ENCODE measurements around the gene PTCD1.
"Not testable (repeated sequence)": the region's sequence is repeated elsewhere in the genome, so short reads cannot be mapped to it uniquely, and the experiment has no call there.

The PTCD1 gene

DNA sequence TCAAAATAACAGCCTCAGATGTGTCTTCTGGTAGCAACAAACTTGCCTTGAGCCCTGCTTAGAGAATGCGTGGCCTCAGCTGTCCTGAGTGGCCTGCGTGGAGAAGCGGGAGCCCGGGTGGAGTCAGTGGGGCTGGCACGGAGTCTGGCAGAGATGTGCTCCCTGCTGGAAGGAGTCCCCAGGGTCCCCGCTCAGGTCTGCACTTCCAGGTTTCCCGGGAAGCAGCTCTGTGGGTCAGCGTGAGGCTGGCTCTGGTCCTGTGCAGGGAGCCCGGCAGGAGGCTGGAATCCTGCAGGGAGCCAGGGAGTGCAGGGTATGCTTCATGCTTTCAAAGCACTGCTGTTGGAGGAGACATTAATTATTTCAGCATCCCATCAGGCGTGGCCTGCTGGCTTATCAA is 10.3 kb upstream of the PTCD1 start:
- DNase-seq: no peak

DNA sequence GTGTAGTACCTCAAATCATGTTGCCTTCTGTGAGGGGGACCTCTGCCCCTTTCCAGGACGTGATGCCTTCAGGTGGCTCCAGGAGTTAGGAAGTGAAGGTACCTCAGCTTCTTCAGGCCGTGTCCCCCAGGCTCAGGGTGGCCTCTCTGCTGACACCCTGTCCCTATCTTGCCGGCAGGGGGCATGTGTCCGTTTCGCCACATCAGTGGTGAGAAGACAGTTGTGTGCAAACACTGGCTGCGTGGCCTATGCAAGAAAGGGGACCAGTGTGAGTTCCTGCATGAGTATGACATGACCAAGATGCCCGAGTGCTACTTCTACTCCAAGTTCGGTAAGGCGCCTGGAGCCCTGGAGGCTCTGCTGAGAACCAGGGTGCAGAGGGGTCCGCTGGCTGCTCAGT is 9.3 kb upstream of the PTCD1 start:
- peak; percentile 37 for DNase-seq

DNA sequence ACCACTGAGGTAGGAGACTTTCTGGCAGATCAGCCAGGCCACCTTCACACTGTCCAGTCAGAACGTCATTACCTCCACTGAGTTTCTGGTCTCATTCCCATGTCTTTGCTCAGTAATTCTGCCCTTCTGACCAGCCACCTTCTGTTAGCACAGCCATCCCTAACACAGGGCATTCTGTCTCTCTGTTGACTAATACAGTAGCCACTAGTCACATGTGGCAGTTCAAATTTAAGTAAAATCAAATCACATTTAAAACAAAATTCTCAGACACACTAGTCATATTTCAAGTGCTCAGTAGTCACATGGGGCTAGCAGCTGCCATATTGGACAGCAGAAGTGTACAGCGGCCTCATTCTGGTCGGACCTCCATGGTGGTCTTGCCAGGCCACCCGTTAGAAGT is 7.5 kb upstream of the PTCD1 start:
- DNase-seq: no peak

DNA sequence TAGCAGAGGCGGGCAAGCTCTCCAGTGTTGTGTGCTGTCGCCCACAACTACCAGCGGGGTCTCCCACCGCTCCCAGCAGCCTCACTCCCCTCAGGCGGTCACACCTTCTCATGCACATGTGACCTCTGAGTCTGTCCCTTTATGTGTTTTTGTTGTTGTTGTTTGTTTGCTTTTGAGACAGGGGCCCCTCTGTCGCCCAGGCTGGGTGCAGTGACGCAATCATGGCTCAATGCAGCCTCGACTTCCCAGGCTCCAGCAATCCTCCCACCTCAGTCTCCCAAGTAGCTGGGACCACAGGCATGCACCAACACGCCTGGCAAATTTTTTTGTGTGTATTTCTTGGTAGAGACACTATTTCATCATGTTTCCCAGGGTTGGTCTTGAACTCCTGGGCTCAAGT is 1.6 kb upstream of the PTCD1 start:
- DNase-seq: no peak

DNA sequence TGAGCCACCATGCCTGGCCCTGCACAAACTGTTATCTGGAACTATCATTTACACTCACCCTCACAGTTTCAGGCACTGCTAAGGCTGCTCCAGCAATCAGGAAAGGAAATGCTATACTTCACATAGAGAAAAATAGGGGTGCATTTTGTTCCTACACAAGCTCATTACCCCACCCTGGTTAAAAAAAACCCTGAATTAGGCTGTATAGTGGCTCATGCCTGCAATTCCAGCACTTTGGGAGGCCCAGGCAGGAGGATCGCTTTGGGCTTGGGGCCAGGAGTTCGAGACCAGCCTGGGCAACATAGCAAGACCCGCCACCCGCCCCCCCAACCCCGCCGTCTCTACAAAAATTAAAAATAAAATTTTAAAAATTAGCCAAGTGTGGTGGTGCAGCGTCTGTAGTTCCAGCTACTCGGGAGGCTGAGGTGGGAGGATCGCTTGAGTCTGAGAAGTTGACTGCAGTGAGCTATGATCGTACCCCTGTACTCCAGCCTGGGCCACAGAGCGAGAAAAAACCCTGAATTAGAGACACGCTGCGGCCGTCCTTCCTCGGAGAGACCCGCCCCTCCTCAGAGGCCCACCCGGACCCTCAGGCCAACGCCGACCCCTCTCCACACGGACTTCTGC is 539 bp downstream of the PTCD1 start:
- DNase-seq: peak; percentile 61

DNA sequence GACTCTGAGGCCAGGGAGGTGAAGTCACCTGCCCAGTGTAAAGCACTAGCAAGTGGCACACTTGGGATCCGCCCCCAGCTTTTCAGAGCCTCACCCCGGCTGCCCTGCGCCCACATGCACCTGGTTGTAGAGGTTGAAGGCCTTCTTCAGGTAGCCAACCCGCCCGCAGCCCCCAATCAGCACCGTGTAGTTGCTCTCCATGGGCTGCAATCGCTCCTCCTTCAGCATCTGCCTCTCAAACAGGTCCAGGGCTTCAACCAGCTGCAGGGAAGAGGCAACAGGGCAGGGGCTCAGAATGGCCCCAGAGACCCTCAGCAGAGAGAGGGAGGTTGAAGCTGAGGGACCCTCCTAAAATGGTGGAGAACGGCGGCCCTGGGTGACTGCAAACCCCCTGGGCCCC is 5.4 kb downstream of the PTCD1 start:
- DNase-seq: no peak

DNA sequence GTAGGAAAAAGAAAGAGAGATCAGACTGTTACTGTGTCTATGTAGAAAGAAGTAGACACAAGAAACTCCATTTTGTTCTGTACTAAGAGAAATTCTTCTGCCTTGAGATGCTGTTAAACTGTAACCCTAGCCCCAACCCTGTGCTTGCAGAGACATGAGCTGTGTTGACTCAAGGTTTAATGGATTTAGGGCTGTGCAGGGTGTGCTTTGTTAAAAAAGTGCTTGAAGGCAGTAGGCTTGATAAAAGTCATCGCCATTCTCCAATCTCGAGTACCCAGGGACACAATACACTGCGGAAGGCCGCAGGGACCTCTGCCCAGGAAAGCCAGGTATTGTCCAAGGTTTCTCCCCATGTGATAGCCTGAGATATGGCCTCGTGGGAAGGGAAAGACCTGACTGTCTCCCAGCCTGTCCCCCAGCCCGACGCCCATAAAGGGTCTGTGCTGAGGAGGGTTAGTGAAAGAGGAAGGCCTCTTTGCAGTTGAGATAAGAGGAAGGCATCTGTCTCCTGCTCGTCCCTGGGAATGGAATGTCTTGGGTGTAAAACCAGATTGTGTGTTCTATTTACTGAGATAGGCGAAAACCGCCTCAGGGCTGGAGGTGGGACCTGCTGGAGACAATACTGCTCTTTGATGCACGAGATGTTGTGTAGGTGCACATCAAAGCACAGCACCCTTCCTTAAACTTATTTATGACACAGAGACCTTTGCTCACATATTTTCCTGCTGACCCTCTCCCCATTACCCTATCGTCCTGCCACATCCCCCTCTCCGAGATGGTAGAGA is 6.7 kb downstream of the PTCD1 start:
- DNase-seq: not testable (repeated sequence)

DNA sequence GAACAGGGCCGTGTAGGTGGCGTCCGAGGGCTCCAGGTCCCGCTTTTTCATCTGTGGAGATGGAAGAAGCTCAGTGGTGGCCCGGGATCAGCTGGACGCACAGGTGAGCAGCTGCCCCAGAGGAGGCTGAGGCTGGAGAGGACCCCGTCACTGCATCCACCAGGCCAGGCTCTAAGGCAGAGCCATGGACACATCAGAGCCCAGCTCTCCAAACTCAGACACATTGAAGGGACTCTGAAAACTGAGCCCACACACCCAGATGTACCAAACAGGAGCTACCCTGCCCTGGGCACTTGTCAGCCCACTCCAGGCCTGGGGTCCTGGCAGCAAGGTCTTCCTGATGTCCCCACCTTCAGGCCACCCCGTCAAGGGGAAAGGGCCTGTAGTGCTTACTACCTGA is 8.8 kb downstream of the PTCD1 start:
- no peak for DNase-seq

DNA sequence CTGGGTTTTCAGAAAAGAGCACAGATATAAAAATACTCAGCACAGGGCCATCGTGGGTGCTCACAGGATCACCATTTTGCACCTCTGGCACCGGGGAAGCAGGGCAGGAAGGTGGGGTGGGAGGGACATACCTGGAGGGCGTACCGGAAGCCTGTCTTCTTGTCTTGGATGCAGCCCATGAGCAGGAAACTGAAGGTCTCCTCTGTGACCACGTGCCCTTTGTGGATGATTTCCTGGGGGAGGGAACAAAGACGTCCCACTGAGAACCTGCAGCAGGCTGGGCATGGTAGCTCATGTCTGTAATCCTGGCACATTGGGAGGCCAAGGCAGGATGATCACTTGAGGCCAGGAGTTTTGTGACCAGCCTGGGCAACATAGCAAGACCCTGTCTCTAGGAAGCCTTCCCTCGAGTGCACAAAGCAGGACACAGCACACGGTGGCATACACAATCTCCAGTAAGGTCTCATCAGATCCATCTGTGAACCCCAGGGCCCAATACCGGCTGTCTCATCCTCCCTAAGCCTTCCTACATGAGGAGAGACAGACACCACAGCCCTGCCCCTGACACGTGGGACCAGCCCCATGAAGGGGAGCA is 9.5 kb downstream of the PTCD1 start:
- no peak for DNase-seq

DNA sequence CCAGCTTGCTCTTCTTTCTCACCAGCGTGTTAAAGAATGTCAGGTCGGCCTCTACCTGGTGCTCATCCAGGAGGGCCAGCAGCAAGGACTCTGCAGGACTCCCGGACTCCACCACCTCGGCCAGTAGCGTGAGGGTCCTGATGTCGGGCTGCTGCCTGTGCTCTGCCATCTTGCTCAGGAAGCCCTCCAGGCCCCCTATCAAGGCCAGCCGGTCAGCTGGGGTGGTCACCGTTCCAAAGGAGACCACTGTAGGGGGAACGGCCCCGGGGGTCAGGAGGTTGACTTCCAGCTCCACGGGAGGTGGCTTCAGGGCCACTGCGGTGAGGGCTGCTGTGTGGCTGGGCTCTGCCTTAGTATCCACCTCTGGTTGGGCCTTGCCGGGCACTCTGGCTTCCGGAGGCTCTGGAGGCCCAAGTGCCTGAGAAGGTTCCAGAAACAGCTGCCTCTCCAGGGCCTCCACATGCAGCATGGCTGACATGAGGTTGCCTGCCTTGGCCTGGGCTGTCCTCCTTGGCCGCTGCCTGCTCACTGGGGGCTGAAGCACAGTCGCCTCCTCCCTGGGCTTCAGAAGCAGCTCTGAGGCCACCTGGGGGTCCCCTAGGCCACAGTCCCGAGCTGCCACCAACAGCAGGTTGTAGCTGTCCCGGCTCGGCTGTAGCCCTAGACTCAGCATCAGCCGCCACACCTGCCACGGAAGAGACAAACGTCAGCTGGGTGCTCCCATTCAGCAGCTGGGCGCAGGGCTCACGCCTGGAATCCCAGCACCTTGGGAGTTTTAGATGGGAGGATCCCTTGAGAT is 13.5 kb downstream of the PTCD1 start:
- DNase-seq: no peak

DNA sequence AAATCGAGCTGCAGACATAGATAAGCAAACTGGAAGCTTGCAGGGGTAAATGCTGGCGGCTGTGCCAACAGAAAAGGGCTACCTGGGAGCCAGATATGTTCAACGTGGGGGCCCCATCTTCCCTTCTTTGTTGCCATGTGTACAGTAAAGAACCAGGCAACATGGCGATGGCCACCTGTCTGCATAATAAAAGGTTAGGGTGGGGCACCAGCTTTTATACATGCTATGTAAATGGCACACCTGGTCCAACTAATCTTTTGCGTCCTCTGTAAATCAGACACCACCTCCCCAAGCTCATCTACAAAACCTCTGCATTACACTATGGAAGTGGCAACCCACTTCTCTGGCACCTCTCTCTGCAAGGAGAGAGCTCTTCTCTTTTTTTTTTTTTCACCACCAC is 16.0 kb downstream of the PTCD1 start:
- DNase-seq: no peak

DNA sequence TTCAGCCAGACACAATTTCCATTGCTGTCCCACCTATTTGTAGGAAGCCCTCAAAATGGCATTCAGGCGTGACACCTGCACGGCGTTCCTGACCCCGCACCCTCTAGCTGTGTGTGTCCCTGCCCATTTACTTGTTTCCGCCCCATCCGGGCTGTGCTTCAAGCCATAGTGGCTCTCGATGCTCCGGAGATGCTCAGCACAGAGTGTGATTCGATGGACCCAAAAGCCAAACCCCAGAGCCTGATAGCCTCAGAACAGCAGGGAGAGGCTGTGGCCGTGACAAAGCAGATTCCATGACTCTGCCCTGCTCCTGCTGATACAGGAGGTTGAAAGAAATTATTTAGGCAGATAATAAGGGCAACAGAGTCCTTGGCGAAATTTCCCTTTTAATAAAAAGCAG is 16.4 kb downstream of the PTCD1 start:
- DNase-seq: no peak

DNA sequence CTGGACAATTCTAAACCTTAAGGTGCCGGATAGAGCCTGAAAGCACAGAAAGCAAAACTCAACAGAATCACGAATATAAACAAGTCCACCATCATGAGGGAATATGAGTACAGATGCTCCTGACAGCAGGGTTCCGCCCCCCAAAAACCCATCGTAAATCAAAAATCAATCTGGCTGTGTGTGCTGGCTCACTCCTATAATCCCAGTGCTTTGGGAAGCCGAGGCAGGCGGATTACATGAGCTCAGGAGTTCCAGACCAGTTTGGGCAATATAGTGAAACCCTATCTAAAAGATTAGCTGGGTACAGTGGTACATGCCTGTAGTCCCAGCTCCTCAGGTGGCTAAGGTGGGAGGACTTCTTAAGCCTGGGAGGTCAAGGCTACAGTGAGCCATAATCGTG is 17.6 kb downstream of the PTCD1 start:
- DNase-seq: no peak

DNA sequence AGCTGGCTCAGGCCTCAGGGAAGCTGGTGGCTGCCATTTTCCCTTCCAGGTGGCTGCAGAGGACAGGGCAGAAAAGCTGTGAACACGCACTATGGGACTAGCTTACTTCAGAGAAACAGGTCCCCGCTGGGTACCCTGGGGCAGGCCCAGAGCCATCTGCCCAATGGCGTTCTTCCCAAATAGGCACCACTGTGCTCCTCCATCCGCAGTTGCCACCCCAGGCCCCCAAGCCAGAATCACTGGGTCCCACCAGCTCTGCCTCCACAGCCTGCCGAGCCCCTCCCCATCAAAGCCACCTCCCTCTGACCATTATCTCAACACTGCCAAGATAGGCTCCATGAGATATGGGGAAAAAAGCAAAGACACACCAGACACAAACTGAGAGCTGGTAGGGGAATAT is 18.4 kb downstream of the PTCD1 start:
- DNase-seq: no peak

DNA sequence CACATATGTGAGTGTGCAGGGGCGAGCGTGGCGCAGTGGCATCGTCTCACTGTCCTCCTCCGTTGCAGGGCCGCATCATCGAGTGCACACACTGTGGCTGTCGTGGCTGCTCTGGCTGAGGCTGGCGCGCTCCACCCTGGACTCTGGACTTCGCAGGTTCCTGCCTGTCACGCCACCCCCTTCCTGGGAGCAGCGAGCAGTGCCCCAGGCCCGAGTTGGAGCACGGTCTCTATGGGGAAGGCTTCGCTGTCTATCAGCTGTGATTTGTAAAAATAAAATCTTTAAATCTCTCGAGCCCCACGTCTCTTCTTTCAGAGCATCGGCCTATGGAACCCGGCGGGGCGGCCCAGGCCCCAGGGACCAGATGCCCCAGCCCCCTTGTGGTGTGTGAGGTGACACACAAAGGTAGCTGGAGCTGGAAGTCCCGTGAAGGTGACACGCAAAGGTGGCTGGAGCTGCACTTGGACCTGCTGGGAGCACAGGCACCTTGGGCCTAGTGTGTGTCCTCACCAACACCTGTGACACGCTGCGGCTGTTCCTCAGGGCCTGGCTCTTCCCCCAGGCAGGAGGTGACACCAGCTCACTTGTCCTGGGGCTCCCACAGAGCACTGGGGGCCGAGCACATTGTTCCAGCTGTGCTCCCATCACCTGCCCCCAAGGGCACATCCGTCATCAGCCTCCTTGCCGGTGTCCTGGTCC is 19.1 kb downstream of the PTCD1 start:
- no peak for DNase-seq

DNA sequence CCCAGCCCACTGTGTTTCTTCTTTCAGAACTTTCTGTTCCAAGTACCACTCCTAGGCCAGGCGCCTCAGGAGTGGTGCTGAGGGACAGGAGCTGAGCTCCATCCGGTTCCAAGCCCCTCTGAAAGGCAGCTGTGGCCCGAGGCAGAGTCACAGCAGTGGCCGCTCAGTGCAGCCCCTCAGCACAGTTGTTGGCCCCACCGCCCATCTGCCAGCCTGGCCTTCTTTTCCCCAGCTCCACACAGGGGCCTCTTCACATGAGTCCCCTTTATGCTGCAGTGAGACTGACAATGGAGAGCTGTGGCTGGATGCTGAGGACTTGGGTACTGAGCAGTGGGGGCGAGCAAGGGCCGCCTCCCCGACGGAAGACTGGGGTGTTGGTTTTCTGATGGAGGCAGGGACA is 20.3 kb downstream of the PTCD1 start:
- DNase-seq: no peak

DNA sequence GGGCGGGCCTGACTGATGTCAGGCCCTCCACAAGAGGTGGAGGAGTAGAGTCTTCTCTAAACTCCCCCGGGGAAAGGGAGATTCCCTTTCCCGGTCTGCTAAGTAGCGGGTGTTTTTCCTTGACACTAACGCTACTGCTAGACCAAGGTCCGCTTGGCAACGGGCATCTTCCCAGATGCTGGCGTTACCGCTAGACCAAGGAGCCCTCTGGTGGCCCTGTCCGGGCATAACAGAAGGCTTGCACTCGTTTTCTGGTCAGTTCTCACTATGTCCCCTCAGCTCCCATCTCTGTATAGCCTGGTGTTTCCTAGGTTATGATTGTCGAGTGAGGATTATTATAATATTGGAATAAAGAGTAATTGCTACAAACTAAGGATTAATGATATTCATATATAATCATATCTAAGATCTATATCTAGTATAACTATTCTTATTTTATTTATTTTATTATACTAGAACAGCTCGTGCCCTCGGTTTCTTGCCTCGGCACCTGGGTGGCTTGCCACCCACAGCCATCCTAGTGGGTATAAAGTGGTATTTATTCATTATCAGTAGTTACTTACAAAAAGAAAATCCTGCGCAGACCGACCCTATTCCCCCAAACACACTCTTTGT is 23.0 kb downstream of the PTCD1 start:
- DNase-seq: peak; percentile 66

DNA sequence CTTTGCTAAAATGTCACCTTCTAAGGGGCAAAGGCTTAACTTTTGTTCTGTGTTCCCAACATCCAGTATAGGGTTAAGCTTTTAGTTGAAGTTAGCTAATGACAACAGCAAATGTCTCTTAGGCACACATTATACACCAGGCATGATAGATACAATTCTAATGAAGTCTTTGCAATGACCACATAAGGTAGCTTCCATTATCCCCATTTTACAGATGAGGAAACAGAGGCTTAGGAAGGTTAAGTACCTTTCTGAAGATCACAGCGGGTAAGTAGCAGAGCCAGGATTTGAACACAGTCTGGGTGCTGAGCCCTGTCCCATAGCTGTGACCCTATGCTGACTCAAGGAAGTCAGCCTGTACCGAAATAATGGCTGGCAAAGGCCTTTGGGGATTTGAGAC is 28.0 kb downstream of the PTCD1 start:
- no peak for DNase-seq

DNA sequence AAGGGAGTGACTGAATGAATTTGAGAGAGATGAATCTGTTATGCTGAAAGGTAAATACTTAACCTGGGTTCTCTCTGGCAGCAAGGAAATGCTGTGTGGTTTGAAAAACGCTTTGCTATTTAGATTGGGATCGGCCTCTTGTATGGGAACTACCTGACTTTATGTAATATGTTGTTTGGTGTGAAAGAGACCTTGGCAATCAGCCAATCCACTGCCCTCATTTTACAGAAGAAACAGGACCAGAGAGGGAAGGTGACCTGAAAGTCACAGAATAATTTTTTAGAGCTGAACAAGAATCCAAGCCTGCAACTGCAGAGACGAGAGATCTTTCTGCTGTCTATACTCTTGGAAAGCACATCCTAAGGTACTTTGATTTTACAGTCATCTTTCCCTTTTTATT is 28.8 kb downstream of the PTCD1 start:
- DNase-seq: peak; percentile 50

DNA sequence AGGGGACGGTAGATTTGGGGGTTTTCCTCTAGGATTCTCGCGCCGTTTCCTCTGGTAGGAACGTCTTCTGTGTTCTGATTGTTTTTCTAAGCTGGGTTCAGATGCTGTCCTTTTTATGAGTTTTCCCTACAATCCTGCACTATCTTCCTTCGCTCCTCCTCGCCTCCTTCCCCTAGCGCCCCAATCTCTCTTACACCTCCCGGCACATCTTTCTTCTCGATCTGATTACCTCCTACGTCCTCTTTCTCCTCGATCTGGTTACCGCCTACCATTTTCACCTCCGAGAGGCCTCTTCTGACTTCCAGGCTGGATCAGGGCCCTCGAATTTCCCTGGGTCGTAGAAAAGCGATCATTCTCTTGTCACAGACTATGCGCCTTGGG is 29.4 kb downstream of the PTCD1 start:
- peak; percentile 71 for DNase-seq

DNA sequence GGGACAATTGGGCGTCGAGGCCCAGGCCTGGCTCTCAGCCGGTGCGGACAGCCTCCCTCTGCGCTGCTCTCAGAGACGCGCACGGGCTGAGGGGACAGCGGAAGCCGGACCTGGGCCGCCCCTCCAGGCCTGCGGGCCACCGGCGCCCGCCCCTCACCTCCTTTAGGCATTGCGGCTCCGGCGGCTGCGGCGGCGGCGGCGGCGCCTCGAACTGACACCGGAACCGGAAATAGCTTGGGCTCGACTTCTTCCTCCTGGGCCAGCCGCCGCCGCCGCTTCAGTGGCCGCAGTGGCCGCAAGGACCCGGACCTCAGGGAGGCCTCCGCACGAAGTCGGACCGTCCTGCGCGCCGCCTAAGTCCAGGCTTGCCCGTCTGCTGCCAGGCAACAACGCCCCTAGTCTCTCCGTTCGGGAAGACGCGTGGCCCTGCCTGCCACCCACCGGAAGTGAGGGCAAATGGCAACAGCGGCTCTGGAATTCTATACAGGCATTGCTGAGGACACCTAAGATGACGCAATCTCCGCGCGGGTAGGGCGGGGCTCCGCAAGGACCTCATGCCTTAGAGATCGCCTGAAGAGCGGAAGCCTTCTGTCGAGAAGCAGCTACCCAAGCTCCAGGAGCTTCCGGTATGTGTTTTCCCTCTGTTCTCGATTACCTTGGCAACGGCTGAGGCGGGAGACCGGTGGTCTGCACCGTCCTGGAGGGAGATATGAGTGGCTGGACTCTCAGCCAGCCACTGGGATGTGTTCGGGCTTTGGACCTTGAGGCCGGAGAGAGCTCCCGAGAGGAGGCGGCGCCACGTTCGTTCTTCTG is 30.0 kb downstream of the PTCD1 start, which contains the start of the genes BUD31 and PDAP1:
BUD31 (plus strand) TSS at position 591 of the 813 bp plus-strand sequence. CDS start 2,124 bp downstream, outside the sequence.
PDAP1 (minus strand) TSS at position 219 of the 813 bp plus-strand sequence; CDS start at position 170, 49 bp downstream.
- peak; percentile 100 for DNase-seq
